HEK293 (cell line): ENCODE data around the gene TCAP.

Source experiments
- BCL6B ChIP-seq: fragments of 450-650 bp; formaldehyde crosslinking; IDR thresholded peaks from 2 replicates; pipeline ENCODE4 v1.5.1; 2017; ENCODE audit warnings: missing biosample characterization, missing genetic modification characterization
- EGR2 ChIP-seq: fragments of 450-650 bp; formaldehyde crosslinking; IDR thresholded peaks from 2 replicates; pipeline ENCODE4 v1.5.1; 2016; ENCODE audit warnings: low read depth, missing biosample characterization, missing genetic modification characterization
- FEZF1 ChIP-seq: fragments of 450-650 bp; formaldehyde crosslinking; IDR thresholded peaks from 2 replicates; pipeline ENCODE4 v1.5.1; 2016; ENCODE audit warnings: missing biosample characterization, missing genetic modification characterization
- GLI2 ChIP-seq: fragments of 450-650 bp; formaldehyde crosslinking; IDR thresholded peaks from 2 replicates; pipeline ENCODE4; 2017; ENCODE audit warnings: missing biosample characterization, missing genetic modification characterization, low read depth, borderline replicate concordance
- IKZF3 ChIP-seq: fragments of 450-650 bp; IDR thresholded peaks from 2 replicates; pipeline ENCODE4 v1.5.0; 2018; ENCODE audit warnings: missing biosample characterization, mild to moderate bottlenecking, missing genetic modification characterization, moderate library complexity
- KLF9 ChIP-seq: fragments of 450-650 bp; formaldehyde crosslinking; IDR thresholded peaks from 2 replicates; pipeline ENCODE4 v1.5.1; 2016; ENCODE audit warnings: missing biosample characterization, missing genetic modification characterization, low read depth
- PATZ1 ChIP-seq: fragments of 450-650 bp; formaldehyde crosslinking; IDR thresholded peaks from 2 replicates; pipeline ENCODE4 v1.5.1; 2016; ENCODE audit warnings: missing biosample characterization, missing genetic modification characterization
- RBAK ChIP-seq: fragments of 450-650 bp; formaldehyde crosslinking; IDR thresholded peaks from 2 replicates; pipeline ENCODE4 v1.5.1; 2016; ENCODE audit warnings: missing biosample characterization, missing genetic modification characterization
- REPIN1 ChIP-seq: fragments of 450-650 bp; formaldehyde crosslinking; IDR thresholded peaks from 2 replicates; pipeline ENCODE4 v1.5.1; 2017; ENCODE audit warnings: missing biosample characterization, missing genetic modification characterization, low read depth
- YY1 ChIP-seq: fragments of 450-650 bp; formaldehyde crosslinking; IDR thresholded peaks from 2 replicates; pipeline ENCODE4 v1.5.1; 2018; ENCODE audit warnings: missing biosample characterization, missing genetic modification characterization
- ZBTB6 ChIP-seq: fragments of 450-650 bp; formaldehyde crosslinking; IDR thresholded peaks from 2 replicates; pipeline ENCODE4 v1.5.1; 2017; ENCODE audit warnings: missing biosample characterization, missing genetic modification characterization
- ZNF175 ChIP-seq: fragments of 450-650 bp; formaldehyde crosslinking; IDR thresholded peaks from 2 replicates; pipeline ENCODE4 v1.5.1; 2016; ENCODE audit warnings: missing biosample characterization, missing genetic modification characterization
- ZNF18 ChIP-seq: fragments of 450-650 bp; formaldehyde crosslinking; IDR thresholded peaks from 2 replicates; pipeline ENCODE4 v1.5.1; 2016; ENCODE audit warnings: missing biosample characterization, missing genetic modification characterization
- ZNF2 ChIP-seq: fragments of 450-650 bp; formaldehyde crosslinking; IDR thresholded peaks from 2 replicates; pipeline ENCODE4 v1.5.1; 2016; ENCODE audit warnings: missing biosample characterization, missing genetic modification characterization
- ZNF248 ChIP-seq: fragments of 450-650 bp; formaldehyde crosslinking; IDR thresholded peaks from 2 replicates; pipeline ENCODE4 v1.5.1; 2017; ENCODE audit warnings: missing biosample characterization, missing genetic modification characterization
- ZNF354C ChIP-seq: fragments of 450-650 bp; formaldehyde crosslinking; IDR thresholded peaks from 2 replicates; pipeline ENCODE4 v1.5.1; 2016; ENCODE audit warnings: missing biosample characterization, missing genetic modification characterization, low read depth, borderline replicate concordance
- ZNF366 ChIP-seq: fragments of 450-650 bp; formaldehyde crosslinking; conservative IDR thresholded peaks from 2 replicates; pipeline ENCODE4 v1.5.1; 2016; ENCODE audit warnings: missing biosample characterization, missing genetic modification characterization
- ZNF391 ChIP-seq: fragments of 450-650 bp; formaldehyde crosslinking; IDR thresholded peaks from 2 replicates; pipeline ENCODE4 v1.5.1; 2016; ENCODE audit warnings: low read depth, missing biosample characterization, missing genetic modification characterization, borderline replicate concordance
- ZNF398 ChIP-seq: fragments of 450-650 bp; formaldehyde crosslinking; IDR thresholded peaks from 2 replicates; pipeline ENCODE4 v1.5.1; 2017; ENCODE audit warnings: missing biosample characterization, missing genetic modification characterization
- ZNF423 ChIP-seq: fragments of 450-650 bp; formaldehyde crosslinking; IDR thresholded peaks from 2 replicates; pipeline ENCODE4 v1.5.1; 2016; ENCODE audit warnings: missing biosample characterization, missing genetic modification characterization
- ZNF473 ChIP-seq: fragments of 450-650 bp; formaldehyde crosslinking; IDR thresholded peaks from 2 replicates; pipeline ENCODE4 v1.5.1; 2017; ENCODE audit warnings: missing biosample characterization, missing genetic modification characterization
- ZNF501 ChIP-seq: fragments of 450-650 bp; formaldehyde crosslinking; IDR thresholded peaks from 2 replicates; pipeline ENCODE4 v1.5.1; 2016; ENCODE audit warnings: missing biosample characterization, missing genetic modification characterization
- ZNF621 ChIP-seq: fragments of 450-650 bp; formaldehyde crosslinking; IDR thresholded peaks from 2 replicates; pipeline ENCODE4 v1.5.1; 2017; ENCODE audit warnings: missing biosample characterization, missing genetic modification characterization
- ZNF707 ChIP-seq: fragments of 450-650 bp; formaldehyde crosslinking; IDR thresholded peaks from 2 replicates; pipeline ENCODE4 v1.5.1; 2016; ENCODE audit warnings: missing biosample characterization, missing genetic modification characterization
- ZNF76 ChIP-seq: fragments of 450-650 bp; formaldehyde crosslinking; IDR thresholded peaks from 2 replicates; pipeline ENCODE4; 2016; ENCODE audit warnings: low read depth, missing biosample characterization, missing genetic modification characterization, borderline replicate concordance
- ZNF830 ChIP-seq: fragments of 450-650 bp; IDR thresholded peaks from 2 replicates; pipeline ENCODE4 v1.5.0; 2018; ENCODE audit warnings: missing biosample characterization, missing genetic modification characterization, low read depth, mild to moderate bottlenecking, moderate library complexity
- ZNF837 ChIP-seq: fragments of 450-650 bp; formaldehyde crosslinking; IDR thresholded peaks from 2 replicates; pipeline ENCODE4 v1.5.1; 2016; ENCODE audit warnings: missing biosample characterization, missing genetic modification characterization
- ZSCAN18 ChIP-seq: fragments of 450-650 bp; formaldehyde crosslinking; IDR thresholded peaks from 2 replicates; pipeline ENCODE4 v1.5.1; 2016; ENCODE audit warnings: missing biosample characterization, missing genetic modification characterization

TCAP gene

GRCh38 chr17:39699818-39700147, 34.6 kb downstream of the TCAP start, which contains the start of gene ERBB2 (continued):
- TF ChIP-seq PATZ1 (tag by site-specific recombination) (peak; percentile 48; the same call in 1 of the 2 replicates), ZNF391 (no peak), YY1 (tag by site-specific recombination) (no peak), ZNF366 (peak; percentile 75), IKZF3 (tag by site-specific recombination) (peak; percentile 97), ZNF354C (tag by site-specific recombination) (no peak), BCL6B (tag by site-specific recombination) (no peak), FEZF1 (tag by site-specific recombination) (no peak), ZNF398 (peak; percentile 61; the same call in 1 of the 2 replicates), ZNF837 (tag by site-specific recombination) (no peak), ZNF621 (tag by site-specific recombination) (no peak), ZNF423 (no peak), REPIN1 (tag by site-specific recombination) (no peak), GLI2 (tag by site-specific recombination) (no peak), ZNF76 (tag by site-specific recombination) (peak; percentile 68; the same call in 1 of the 2 replicates), ZNF501 (tag by site-specific recombination) (no peak), ZNF175 (no peak), ZNF707 (tag by site-specific recombination) (no peak), ZNF2 (tag by site-specific recombination) (no peak), ZBTB6 (no peak), KLF9 (tag by site-specific recombination) (no peak), ZSCAN18 (tag by site-specific recombination) (no peak), ZNF830 (tag by site-specific recombination) (no peak), ZNF248 (tag by site-specific recombination) (no peak), RBAK (no peak), ZNF18 (tag by site-specific recombination) (no peak), ZNF473 (no peak), EGR2 (tag by site-specific recombination) (peak; percentile 69)
